HG03139 (cell line): Measurements from ENCODE around the gene PKNOX1.
"Not testable (repeated sequence)": the region's sequence is repeated elsewhere in the genome, so short reads cannot be mapped to it uniquely, and the experiment has no call there.

Experiments used
- ATAC-seq: cut with Tn5 transposase; IDR thresholded peaks from one replicate; pipeline ENCODE4 v1.9.1; 2021; ENCODE audit not compliant: unreplicated experiment

PKNOX1 gene, protein sequence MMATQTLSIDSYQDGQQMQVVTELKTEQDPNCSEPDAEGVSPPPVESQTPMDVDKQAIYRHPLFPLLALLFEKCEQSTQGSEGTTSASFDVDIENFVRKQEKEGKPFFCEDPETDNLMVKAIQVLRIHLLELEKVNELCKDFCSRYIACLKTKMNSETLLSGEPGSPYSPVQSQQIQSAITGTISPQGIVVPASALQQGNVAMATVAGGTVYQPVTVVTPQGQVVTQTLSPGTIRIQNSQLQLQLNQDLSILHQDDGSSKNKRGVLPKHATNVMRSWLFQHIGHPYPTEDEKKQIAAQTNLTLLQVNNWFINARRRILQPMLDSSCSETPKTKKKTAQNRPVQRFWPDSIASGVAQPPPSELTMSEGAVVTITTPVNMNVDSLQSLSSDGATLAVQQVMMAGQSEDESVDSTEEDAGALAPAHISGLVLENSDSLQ

DNA sequence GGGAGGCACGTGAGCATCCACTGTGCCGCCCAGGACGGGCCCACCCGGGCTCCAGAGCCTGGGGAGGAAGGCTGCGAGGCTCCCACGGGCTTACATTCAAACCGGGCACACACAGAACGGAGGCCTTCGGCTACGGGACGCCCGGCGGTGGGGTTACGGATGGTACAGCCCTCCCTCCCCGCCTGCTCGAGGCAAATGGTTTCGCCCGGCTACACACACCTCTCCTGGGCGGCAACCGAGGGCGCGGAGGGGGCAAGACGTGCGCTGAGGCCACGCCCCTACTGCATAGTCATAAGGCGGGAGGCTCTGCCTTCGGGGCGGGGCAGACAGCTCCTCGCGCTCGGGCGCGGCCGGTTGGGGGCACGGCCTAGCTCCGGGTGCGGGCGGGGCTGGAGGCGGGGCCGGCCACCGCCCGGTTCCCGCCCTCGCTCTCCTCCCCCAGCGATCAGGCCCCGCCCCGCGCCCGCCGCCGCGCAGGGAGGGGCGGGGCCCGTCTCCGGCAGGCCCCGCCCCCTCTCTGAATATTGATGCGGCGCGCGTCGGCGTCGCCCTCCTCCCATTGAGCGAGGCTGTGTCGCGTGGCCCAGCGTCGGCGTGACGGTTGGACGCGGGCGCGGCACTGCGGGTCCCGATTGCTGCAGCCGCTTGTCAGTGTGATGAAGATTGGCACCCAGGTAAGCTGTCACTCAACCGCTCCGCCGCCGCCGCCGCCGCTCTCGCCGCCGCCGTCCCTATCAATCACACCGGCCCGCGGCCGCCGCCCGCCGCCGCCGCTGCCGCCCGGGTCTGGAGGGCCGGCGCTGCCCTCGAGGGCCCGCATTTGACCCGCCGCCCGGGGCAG lies at the start of gene PKNOX1:
Gene PKNOX1, plus strand, starts transcription at position 572 of the 841 bp plus-strand sequence. CDS start 29,820 bp downstream, outside the sequence.
- ATAC-seq = peak; percentile 80

DNA sequence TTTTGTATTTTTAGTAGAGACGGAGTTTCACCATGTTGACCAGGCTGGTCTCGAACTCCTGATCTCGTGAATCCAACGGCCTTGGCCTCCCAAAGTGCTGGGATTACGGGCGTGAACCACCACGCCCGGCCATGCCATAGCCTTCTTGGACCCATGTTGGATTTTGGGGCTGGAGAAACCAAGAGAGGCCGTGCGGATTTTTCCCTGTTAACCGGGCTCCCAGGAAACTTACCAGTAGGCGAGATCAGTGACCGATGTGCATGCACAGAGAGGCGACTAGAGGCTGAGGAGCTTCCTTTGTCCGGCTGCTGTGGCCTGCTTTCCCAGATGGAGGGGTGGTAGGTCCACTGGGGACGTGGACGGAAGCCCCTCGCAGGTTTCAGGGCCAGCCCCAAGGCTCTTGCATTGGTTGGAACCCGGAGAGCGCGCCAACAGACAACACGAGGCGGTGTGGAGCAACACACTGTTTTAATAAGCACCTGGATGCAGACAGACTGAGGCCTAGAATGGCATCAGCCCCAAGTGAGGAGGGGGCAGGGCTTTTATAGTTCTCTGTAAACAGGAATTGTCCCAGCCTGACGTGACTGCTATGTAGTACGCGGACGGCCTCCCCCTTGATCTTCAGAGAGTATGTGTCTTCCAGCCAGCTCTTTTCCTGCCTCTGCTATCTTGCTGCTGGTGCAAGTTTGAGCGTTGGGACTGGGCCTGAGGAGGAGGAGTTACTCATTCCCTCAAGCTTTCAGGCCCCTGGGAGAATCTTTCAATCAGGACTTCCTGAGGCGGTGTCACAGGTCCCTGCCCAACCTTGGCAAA lies 49.0 kb upstream of the PKNOX1 start, which contains the start of gene ERVH48-1:
Gene ERVH48-1, minus strand, starts transcription at position 517 of the 813 bp plus-strand sequence. CDS start 6,624 bp downstream, outside the sequence.
- ATAC-seq = no peak

GRCh38 chr21:42927474-42928200 lies 46.7 kb upstream of the PKNOX1 start:
- ATAC-seq = not testable (repeated sequence)

GRCh38 chr21:42929969-42930368 lies 44.4 kb upstream of the PKNOX1 start:
- ATAC-seq = no peak

DNA sequence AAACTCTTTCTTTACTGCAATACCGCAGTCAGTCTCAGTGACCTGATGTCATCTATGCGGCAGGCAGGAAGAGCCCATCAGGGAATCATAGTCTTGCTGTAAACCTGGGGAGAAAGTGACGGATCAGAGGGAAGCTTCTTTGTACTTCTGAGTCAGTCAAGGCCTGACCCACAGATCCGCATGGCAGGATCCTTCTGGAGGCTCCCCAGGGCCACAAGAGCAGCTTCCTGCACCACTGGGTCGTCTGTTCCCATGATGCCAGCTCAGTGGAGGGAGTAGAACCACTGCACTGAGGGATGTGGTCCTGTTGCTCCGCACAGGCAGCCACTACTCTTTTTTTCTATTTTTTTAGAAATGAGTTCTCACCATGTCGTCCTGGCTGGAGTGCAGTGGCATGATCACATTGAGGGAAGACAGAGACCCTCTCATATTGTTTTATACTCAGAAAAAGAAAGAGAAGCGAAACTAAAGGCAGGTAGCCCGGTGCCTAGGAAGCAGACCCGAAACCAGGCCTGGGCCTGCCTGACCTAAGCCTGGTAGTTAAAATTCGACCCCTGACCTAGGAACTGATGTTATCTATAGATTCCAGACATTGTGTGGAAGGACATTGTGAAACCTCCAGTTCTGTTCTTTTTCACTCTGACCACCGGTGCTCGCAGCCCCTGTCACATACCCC lies 42.7 kb upstream of the PKNOX1 start:
- ATAC-seq = no peak

DNA sequence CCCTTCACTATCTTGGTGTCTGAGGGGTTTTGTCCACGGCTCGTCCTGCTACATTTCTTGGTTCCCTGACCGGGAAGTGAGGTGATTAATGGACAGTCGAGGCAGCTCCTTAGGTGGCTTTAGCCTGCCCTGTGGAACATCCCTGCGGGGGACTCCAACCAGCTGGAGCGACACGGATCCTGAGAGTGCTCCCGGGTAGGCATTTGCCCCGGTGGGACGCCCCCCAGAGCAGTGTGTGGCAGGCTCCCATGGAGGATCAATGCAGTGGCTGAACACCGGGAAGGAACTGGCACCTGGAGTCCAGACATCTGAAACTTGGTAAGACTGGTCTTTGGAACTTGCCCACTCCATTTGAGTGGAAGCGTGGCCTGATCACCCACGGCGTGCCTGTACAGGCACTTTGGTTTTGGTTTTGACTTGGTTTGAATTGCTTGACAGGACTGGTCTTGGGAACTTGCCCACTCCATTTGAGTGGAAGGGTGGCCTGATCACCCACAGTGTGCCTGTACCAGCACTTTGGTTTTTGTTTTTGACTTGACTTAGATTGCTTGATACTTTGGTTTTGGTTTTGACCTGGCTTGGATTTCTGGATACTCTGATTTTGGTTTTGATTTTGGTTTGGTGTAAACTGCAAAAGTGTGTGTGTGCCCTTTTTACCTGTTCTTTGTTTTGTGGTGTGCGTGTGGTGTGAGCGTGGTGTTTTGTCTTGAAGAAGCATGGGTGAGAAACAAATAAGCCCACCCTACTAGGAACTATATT lies 41.8 kb upstream of the PKNOX1 start:
- not testable (repeated sequence) for ATAC-seq

- ATAC-seq = not testable (repeated sequence)
These were observed 41.0 kb upstream of the PKNOX1 start for GRCh38 chr21:42933137-42933970.

DNA sequence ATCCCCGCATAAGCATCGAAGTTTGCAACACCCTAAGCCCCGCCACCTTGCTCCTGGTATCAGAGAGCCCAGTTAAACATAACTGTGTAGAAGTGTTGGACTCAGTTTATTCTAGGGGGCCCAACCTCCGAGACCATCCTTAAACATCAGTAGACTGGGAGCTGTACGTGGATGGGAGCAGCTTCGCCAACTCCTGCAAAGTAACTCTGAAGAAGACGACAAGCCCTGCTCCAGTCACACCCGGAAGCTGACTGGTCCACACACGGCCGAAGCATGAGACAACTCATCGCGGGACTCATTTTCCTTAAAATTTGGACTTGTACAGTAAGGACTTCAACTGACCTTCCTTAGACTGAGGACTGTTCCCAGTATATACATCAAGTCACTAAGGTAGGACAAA lies 40.4 kb upstream of the PKNOX1 start:
- not testable (repeated sequence) for ATAC-seq

DNA sequence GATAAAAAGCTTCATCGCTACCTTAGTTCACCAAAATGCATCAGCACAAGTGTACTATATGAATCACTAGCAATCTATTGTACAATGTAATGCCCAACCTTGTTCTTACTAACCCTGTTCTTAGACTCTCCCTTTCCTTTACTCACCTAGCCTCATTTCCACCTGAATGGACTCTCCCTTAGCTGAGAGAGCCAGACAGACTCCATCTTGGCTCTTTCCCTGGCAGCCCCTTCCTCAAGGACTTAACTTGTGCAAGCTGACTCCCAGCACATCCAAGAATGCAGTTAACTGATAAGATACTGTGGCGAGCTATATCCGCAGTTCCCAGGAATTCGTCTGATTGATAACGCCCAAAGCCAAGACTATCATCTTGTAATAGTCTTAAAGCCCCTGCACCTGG lies 38.0 kb upstream of the PKNOX1 start:
- not testable (repeated sequence) for ATAC-seq

- ATAC-seq = not testable (repeated sequence)
These were observed 37.1 kb upstream of the PKNOX1 start for GRCh38 chr21:42937034-42937940.

GRCh38 chr21:42937960-42938605 lies 36.3 kb upstream of the PKNOX1 start:
- no peak for ATAC-seq

DNA sequence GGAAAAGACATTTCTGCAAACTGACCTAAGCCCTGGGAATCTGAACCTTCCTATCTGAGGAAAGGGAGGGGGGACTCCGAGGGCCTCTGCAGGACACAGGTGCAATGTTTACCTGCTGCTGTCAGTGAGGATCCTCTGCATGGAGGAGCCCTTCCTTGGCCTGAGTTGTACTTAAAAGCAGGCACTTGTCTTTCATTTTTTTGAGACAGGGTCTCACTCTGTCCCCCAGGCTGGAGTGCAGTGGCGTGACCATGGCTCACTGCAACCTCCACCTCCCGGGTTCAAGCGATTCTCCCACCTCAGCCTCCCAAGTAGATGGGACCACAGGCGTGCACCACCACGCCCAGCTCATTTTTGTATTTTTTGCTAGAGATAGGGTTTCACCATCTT lies 35.8 kb upstream of the PKNOX1 start:
- not testable (repeated sequence) for ATAC-seq

DNA sequence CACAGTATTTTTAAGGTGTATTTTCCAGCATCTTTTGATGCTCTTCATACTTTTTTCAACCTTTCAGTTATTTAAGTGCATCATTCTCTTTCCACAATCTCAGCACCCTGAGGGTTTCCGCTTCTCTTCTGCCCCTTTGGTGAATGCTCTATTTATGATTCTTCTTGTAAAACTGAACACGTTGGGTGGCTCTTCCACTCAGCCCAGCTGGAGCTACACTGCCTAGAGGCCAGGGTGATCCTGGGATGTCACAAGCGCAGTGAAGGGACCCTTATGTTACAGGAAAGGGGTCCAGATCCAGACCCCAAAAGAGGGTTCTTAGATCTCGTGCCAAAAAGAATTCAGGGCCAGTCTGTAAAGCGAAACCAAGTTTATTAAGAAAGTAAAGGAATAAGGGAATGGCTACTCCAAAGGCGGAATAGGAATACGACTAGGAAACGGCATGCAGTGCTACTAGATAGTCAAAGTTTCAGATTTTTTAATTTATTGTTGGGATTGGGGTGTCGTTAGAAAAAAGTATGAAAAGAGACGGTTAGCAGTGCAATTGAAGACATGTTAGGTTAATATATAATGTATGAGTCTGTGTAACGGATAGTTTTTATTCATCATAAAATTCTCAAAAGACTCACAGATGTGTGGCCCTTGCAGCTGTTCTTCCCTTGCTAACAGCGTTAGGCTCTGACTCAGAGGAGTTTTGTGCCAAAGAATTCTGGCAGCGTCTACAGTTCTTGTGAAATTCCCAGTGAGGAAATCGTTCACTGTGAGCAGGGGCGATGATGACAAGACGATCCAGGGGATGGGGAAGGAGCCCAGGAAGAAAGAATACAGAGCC lies 34.6 kb upstream of the PKNOX1 start:
- no peak for ATAC-seq

DNA sequence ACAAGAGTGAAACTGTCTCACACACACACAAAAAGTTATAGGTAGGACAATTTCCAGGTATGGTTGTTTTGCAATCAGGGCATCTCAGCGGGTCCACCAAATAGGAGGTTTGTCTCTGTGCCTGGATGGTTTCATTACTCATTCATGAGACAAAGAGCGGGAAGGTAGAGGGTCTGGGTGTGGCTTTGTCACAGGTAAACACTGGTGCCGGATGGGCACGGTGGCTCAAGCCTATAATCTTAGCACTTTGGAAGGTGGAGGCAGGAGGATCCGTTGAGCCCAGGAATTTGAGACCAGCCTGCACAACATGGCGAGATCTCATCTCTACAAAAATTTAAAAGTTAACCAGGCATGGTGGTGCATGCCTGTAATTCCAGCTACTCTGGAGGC lies 32.7 kb upstream of the PKNOX1 start:
- no peak for ATAC-seq

DNA sequence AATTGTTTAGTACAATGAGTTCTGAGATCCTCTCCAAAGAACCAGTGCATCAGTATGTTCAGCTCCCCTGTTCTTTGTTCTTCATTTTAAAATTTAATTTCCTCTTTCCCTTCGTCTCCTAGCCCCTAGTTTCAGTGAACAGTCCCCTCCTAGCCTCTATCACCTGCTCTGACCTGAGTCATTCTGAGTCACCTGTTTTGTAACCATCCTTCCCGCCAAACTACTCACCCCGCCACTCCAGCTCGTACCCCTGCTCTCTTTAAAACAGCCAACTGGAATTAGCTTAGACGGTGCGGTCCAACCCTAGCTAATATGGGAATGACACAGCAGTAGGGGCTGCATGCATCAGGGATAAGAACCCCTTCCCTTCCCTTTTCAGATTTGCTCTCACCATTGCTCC lies 32.1 kb upstream of the PKNOX1 start:
- ATAC-seq = no peak
